Mucosa of gallbladder (tissue), 1 donor: ENCODE data around the gene ZNF658. TPM values are rescaled to one million over a fixed set of nuclear protein-coding genes. Genes with fewer than 3 reads are reported as not detected.
"Not testable (repeated sequence)": the region's sequence is repeated elsewhere in the genome, so short reads cannot be mapped to it uniquely, and the experiment has no call there.

Experiments used
- DNase-seq: peaks from one replicate; pipeline ENCODE4 v3.0.0-alpha.2; 2020; ENCODE audit warnings: low spot score
- total RNA-seq: library from RNA; stranded (reverse); gene quantifications from one replicate; pipeline ENCODE4 v1.2.1, GENCODE V29; 2021
- donor health status: DM: no; HTN: no; CAD: no.

The ZNF658 gene
- total RNA-seq, result 4.5 TPM

DNA sequence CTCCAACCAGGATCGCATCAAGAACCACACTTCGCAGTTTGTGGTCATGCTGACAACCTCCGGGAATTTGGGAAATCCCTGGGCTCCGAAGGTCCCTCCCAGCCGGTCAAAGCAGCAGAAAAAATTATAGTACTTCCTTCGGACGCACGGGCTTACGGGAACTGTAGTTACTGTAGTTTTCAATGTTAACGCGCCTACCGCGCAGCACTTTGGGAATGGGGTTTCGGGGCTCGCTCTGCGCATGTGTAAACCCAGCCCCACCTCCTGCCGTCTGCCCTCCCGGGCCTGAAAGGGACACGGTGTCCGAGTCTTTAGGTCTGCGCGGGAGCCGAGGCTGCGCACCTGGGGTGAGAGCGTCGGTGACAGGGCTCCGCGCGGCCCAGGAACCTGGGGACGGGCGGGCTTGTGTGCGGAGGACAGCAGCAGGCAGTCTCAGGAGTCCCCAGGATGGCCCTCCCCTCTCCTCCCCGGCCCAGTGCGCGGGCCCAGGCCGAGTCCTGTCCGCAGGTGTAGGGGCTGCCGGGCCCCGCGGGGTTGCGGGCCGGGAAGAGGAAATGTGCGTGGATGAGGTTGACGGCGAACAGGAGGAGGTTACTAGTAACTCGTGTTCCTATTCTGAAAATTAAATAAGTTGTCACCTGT lies at the start of gene ZNF658:
ZNF658 (plus strand) TSS at position 236 of the 642 bp plus-strand sequence. CDS start 2,837 bp downstream, outside the sequence.
- peak; percentile 90 for DNase-seq

DNA sequence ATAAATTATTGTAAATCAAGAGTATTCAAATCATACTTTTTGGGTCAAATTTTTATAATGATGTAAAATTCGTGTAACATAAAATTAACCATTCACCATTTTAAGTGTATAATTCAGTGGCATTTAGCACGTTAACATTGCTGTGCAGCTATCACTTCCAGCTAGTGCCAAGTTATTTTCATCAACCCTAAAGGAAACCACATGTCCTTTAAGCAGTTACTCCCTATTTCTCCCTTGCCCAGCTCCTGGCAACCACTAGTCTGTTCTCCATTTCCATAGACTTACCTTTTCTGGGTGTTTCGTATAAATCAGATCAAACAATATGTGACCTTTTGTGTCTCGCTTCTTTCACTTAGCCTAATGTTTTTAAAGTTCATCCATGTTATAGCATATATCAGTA lies 38.8 kb upstream of the ZNF658 start:
- DNase-seq, result not testable (repeated sequence)

GRCh38 chr9:66868660-66869059 lies 31.9 kb upstream of the ZNF658 start:
- not testable (repeated sequence) for DNase-seq

- not testable (repeated sequence) for DNase-seq
Observed at GRCh38 chr9:66880605-66881004, 19.9 kb upstream of the ZNF658 start.

GRCh38 chr9:66881847-66882246 lies 18.7 kb upstream of the ZNF658 start:
- DNase-seq, result not testable (repeated sequence)

- not testable (repeated sequence) for DNase-seq
Observed at GRCh38 chr9:66890334-66890733, 10.2 kb upstream of the ZNF658 start.

DNA sequence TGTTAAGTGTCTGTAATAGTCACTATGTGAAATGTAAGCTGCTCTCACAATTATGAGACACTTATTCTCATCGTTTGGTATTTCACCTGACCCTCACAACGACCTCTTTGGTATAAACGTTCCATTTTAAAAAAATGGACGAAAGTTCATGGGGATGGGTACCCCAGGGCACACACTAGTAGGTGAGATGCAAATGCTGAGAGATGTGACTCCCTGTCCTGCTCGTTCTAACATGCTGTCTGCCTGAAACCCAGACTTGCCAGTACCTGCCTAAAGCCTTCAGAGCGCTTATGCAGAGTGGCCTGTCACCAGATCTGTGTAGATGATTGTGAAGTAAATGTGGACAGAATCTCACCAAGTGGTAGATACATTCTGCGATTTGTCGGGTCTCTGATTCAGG lies 616 bp downstream of the ZNF658 start:
- DNase-seq, result not testable (repeated sequence)

DNA sequence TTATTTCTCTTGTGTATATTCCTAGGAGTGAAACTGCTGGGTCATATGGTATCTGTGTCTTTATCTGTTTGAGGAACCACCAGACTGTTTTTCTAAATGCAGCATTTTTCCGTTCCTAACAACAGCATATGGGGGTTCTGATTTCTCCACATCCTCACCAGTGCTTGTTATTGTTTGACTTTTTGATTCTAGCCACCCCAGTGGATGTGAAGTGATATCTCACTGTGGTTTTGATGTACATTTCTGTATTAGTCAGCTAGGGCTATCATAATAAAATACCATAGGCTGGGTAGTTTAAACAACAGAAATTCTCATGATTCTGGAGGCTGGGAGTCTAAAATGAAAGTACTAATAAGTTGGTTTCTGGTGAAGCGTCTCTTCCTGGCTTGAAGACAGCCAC lies 9.0 kb downstream of the ZNF658 start:
- not testable (repeated sequence) for DNase-seq

GRCh38 chr9:66920072-66920471 lies 19.5 kb downstream of the ZNF658 start:
- DNase-seq, result not testable (repeated sequence)

DNA sequence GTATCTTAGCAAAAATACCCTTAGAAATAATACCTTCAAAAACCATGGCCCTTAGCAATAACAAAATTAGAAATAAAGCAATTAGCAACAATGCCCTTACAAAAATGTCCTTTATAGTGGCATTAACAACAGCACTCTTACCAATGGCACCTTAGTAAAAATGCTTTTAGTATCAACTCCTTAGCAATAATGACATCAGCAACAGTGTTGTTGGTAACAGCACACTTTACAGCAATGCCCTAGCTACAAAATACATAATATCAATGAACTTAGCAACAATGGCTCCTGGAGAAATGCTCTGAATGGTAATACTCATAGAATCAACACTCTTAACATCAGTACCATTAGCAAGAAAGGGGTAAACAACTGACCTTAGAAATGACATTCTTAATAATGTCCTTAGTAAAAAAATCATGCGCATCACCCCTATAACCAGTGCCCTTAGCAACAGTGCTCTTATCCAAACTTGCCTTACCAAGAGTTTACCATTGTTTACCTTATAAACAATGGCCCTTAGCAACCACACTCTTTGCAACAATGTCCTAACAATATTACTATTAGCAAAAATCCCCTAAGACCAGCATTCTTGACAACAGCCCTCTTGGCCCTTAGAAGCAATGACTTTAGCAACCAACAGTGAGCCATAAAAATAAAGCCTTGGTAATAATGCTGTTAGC lies 35.8 kb downstream of the ZNF658 start:
- not testable (repeated sequence) for DNase-seq

- not testable (repeated sequence) for DNase-seq
Observed at GRCh38 chr9:66937662-66938061, 37.1 kb downstream of the ZNF658 start.

- DNase-seq, result not testable (repeated sequence)
Observed at GRCh38 chr9:66938322-66938721, 37.8 kb downstream of the ZNF658 start.

DNA sequence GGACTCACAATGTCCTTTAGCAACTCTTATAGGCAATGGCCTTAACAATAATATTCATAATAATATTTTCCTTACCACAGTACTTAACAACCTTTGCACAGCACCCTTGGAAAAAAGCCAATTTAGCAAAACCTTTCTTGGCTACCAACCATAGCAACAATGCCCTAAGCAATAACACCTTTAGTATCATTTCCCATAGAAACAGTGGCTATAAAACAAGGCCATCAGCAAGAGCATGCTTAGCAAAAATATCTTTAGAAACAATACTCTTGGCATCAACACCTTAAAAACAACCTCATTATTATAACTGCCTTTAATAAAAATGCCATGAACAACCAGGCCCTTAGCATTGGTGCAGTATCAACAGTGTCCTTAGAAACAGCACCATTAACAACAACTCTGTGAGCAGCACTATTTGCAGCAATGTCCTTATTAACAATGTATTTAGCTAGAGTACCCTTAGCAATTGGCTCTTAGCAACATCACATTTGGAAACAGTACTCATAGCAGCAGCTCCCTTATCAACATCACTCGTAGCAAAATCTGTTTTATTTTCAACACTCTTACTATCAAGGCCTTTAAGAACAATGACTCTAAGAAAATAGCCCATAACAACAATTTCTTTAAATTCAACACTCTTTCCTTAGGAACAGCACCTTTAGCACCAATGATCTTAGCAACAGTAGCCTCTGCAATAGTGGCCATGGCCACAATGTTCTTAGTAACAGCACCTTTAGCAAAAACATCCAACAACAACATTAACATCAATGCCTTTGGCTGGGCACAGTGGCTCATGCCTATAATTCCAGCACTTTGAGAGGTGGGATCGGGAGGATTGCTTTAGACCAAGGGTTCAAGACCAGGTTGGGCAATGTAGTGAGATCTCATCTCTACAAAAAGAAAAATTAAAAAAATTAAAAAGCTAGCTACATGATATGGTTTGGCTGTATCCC lies 39.6 kb downstream of the ZNF658 start:
- DNase-seq, result not testable (repeated sequence)

- DNase-seq, result not testable (repeated sequence)
Observed at GRCh38 chr9:66942400-66943155, 42.1 kb downstream of the ZNF658 start.

DNA sequence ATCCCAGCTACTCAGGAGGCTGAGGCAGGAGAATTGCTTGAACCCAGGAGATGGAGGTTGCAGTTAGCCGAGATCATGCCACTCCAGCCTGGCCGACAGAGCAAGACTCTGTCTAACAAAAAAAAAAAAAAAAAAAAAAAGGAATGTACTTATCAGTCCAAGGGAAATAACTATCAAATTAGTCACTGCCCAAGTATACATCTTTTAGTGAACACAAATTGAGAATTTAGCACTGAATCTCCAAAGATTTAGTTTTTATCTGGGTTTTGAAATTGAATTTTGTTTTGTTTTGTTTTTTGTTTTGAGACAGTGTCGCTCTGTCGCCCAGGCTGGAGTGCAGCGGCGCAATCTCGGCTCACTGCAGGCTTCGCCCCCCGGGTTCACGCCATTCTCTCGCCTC lies 52.1 kb downstream of the ZNF658 start:
- DNase-seq, result not testable (repeated sequence)

Other genes with a start within 250 kb of the ZNF658 start
- not detected for gene SPATA31A3, start 91.8 kb downstream of the ZNF658 start, total RNA-seq